Left lung (tissue), 10 donors: ENCODE results near the gene BRF1. TPM values are rescaled to one million over a fixed set of nuclear protein-coding genes. Genes with fewer than 3 reads are reported as not detected.
A peak's percentile ranks its signal among the peaks of the same experiment; 100 is the strongest.

Source experiments
- ATAC-seq: fragments of 200-7000 bp; cut with Tn5 transposase; one replicate; pipeline ENCODE4 v1.9.1; 2020; ENCODE audit warnings: moderate library complexity
- DNase-seq, 4 donors: peaks; one replicate each; pipeline ENCODE4 v3.0.0-alpha.2; 2013 to 2020
- H3K27ac ChIP-seq, 2 donors: fragments of 200-600 bp; sonication (generic) in 1 of 2; one replicate each; pipeline versions ENCODE4 v1.5.0 to v1.8.0; 2020 to 2021
- H3K27me3 ChIP-seq, 2 donors: fragments of 200-600 bp; sonication (generic) in 1 of 2; one replicate each; pipeline versions ENCODE4 v1.5.0 to v1.8.0; 2020 to 2021
- H3K36me3 ChIP-seq, 2 donors: fragments of 200-600 bp; sonication (generic) in 1 of 2; one replicate each; pipeline versions ENCODE4 v1.5.0 to v1.8.0; 2020 to 2021
- H3K4me1 ChIP-seq, 2 donors: fragments of 200-600 bp; one replicate each; pipeline ENCODE4 v1.8.0; 2021
- H3K4me3 ChIP-seq, 2 donors: fragments of 200-600 bp; sonication (generic) in 1 of 2; one replicate each; pipeline versions ENCODE4 v1.5.0 to v1.8.0; 2020 to 2021; ENCODE audit warnings: mild to moderate bottlenecking in 1 of 2
- H3K9me3 ChIP-seq, 2 donors: fragments of 200-600 bp; sonication (generic) in 1 of 2; one replicate each; pipeline versions ENCODE4 v1.5.0 to v1.8.0; 2020 to 2021
- CTCF ChIP-seq, 2 donors: fragments of 200-600 bp; sonication (generic) in 1 of 2; IDR thresholded peaks; one replicate each; pipeline versions ENCODE4 v1.5.0 to v1.8.0; 2021; ENCODE audit warnings: antibody characterized with exemption in 2 of 2
- intact Hi-C, 2 donors: fragments of 100-400 bp; cut with DNase I; formaldehyde crosslinking; loops; one replicate each; pipeline versions ENCODE4 v1.11.2 to v1.14.2; 2022
- polyA plus RNA-seq, 6 donors: library from polyadenylated mRNA; unstranded; fragments of 120-200 nt; gene quantifications; one replicate each; pipeline ENCODE4 v1.2.1, GENCODE V29; 2013; ENCODE audit not compliant: insufficient read length in 6 of 6
- total RNA-seq, 2 donors: library from RNA; stranded (reverse); fragmentation: NEBNext Ultra II Directional; extraction: Animal tissue kit (Norgen Biotek cat#: 25700); gene quantifications; one replicate each; pipeline ENCODE4 v1.2.1, GENCODE V29; 2021
- donor health status: DM: no; HTN: yes; CAD: no.
- donor health status: DM: no; HTN: no; CAD: no.

BRF1 gene
- total and polyA plus RNA-seq, 8 donors: 32.7 to 45.1 (median 34.9) TPM

- H3K4me3 ChIP-seq: no peak overlapping the region
- no peak for DNase-seq
- no peak for ATAC-seq
- no peaks in the 10 kb centered on the region for H3K36me3 ChIP-seq
- peaks cover 0 to 12% of the 10 kb centered on the region in 2 donors for H3K4me1 ChIP-seq
- peaks cover 0 to 21% of the 10 kb centered on the region in 2 donors for H3K27me3 ChIP-seq
- no peaks in the 10 kb centered on the region for H3K9me3 ChIP-seq
- H3K27ac ChIP-seq: no peak overlapping the region
- intact Hi-C loops: no loop called here
- TF ChIP-seq CTCF (IDR thresholded peaks at IDR 0.05): no peak
These were observed 137.6 kb downstream of the BRF1 start for GRCh38 chr14:105163040-105163742.

- TF ChIP-seq CTCF (IDR thresholded peaks at IDR 0.05): no peak
- no peaks in the 10 kb centered on the region for H3K9me3 ChIP-seq
- no peak overlapping the region for H3K4me3 ChIP-seq
- no peaks in the 10 kb centered on the region for H3K36me3 ChIP-seq
- H3K4me1 ChIP-seq: peaks cover 0 to 8% of the 10 kb centered on the region in 2 donors
- no peak overlapping the region for H3K27ac ChIP-seq
- peaks cover 0 to 17% of the 10 kb centered on the region in 2 donors for H3K27me3 ChIP-seq
- ATAC-seq (no peak), DNase-seq (no peak)
- intact Hi-C loops: no loop called here
These were observed 138.2 kb downstream of the BRF1 start for GRCh38 chr14:105162669-105162979.

GRCh38 chr14:105161964-105162668 lies 138.7 kb downstream of the BRF1 start:
- no peak overlapping the region for H3K4me3 ChIP-seq
- TF ChIP-seq CTCF (IDR thresholded peaks at IDR 0.05): no peak
- no peak overlapping the region for H3K27ac ChIP-seq
- no peaks in the 10 kb centered on the region for H3K9me3 ChIP-seq
- H3K36me3 ChIP-seq: no peaks in the 10 kb centered on the region
- intact Hi-C loops: no loop called here
- H3K27me3 ChIP-seq: peaks cover 0 to 12% of the 10 kb centered on the region in 2 donors
- peaks cover 0 to 7% of the 10 kb centered on the region in 2 donors for H3K4me1 ChIP-seq
- ATAC-seq: peak; percentile 15
- no peak for DNase-seq

GRCh38 chr14:105161309-105161708 lies 139.5 kb downstream of the BRF1 start:
- Histone ChIP-seq H3K27ac (no peak overlapping the region), H3K4me1 (peaks cover 0 to 7% of the 10 kb centered on the region in 2 donors), H3K27me3 (peaks cover 0 to 4% of the 10 kb centered on the region in 2 donors), H3K4me3 (no peak overlapping the region), H3K36me3 (no peaks in the 10 kb centered on the region), H3K9me3 (no peaks in the 10 kb centered on the region)
- no peak for TF ChIP-seq CTCF (IDR thresholded peaks at IDR 0.05)
- ATAC-seq (no peak), DNase-seq (peak in 1 of 4 donors; percentile 44)
- intact Hi-C loops: no loop called here

- no peak for ATAC-seq
- H3K9me3 ChIP-seq: no peaks in the 10 kb centered on the region
- H3K27ac ChIP-seq: no peak overlapping the region
- peaks cover 0 to 3% of the 10 kb centered on the region in 2 donors for H3K36me3 ChIP-seq
- peaks cover 0 to 2% of the 10 kb centered on the region in 2 donors for H3K4me1 ChIP-seq
- no peak for DNase-seq
- TF ChIP-seq CTCF (IDR thresholded peaks at IDR 0.05): no peak
- no peaks in the 10 kb centered on the region for H3K27me3 ChIP-seq
- intact Hi-C loops: no loop called here
- no peak overlapping the region for H3K4me3 ChIP-seq
These were observed 140.0 kb downstream of the BRF1 start for GRCh38 chr14:105160776-105161175.
